ENCODE measurements around the gene TP63. TPM values are rescaled to one million over a fixed set of nuclear protein-coding genes. Genes with fewer than 3 reads are reported as not detected.
A peak's percentile ranks its signal among the peaks of the same experiment; 100 is the strongest.

The TP63 gene
- polyA plus RNA-seq, 1 experiment, result not detected

DNA sequence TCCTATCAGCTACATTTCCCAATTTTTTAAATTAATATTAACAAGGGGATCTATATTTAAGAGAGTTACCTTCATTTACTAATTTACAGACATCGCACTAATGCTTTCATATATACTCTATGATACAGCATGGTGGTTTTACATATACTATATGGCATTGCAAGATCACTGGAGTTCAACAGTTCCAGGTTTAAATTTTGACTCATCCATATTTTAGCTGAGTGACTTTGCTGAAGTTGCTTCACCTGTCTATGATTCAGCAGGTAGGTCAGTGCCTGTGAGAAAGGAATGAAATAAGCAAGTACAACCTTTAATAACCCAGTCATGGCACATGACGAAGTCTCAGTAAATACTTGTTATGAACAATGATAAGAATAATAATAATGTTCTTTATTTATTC is 278.4 kb downstream of the TP63 start:
- TF ChIP-seq, protein P1, sequence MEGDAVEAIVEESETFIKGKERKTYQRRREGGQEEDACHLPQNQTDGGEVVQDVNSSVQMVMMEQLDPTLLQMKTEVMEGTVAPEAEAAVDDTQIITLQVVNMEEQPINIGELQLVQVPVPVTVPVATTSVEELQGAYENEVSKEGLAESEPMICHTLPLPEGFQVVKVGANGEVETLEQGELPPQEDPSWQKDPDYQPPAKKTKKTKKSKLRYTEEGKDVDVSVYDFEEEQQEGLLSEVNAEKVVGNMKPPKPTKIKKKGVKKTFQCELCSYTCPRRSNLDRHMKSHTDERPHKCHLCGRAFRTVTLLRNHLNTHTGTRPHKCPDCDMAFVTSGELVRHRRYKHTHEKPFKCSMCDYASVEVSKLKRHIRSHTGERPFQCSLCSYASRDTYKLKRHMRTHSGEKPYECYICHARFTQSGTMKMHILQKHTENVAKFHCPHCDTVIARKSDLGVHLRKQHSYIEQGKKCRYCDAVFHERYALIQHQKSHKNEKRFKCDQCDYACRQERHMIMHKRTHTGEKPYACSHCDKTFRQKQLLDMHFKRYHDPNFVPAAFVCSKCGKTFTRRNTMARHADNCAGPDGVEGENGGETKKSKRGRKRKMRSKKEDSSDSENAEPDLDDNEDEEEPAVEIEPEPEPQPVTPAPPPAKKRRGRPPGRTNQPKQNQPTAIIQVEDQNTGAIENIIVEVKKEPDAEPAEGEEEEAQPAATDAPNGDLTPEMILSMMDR (IDR thresholded peaks at IDR 0.05; ENCODE audit: insufficient read depth, low read depth, low read length), result no peak
- ChIA-PET POLR2A (no interaction called here), CTCF (no interaction called here)
- DNase-seq (ENCODE audit: low read depth), result no peak
- no peaks in the 10 kb centered on the region for H3K36me3 ChIP-seq (ENCODE audit: control insufficient read depth, insufficient read depth, low read length)
- no peak overlapping the region for H3K4me3 ChIP-seq (ENCODE audit: low read depth, low read length)
- H3K27me3 ChIP-seq (ENCODE audit: control insufficient read depth, insufficient read depth, low read length), result no peaks in the 10 kb centered on the region

DNA sequence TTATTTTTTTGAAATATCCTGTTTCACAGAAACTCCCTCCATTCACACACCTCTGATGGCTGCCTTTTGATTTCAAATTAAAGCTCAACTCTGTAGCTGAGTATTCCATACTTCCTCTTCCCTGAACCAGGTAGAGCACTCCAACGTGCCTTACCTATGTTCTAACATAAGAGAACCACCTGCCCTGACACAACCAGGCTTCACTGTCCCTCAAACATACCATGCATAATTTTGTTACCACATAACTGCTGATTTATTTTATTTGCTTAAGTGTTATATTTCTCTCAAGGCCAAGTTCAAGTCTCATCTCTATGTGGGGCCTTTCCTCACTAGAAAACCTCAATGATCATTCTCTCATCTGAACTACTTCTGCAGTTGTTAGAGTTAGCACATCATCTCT is 279.8 kb downstream of the TP63 start:
- CTCF ChIA-PET, result no interaction called here
- H3K4me3 ChIP-seq (ENCODE audit: low read depth, low read length), result no peak overlapping the region
- H3K27me3 ChIP-seq (ENCODE audit: control insufficient read depth, insufficient read depth, low read length), result no peaks in the 10 kb centered on the region
- DNase-seq (ENCODE audit: low read depth), result no peak
- no peaks in the 10 kb centered on the region for H3K36me3 ChIP-seq (ENCODE audit: control insufficient read depth, insufficient read depth, low read length)
- POLR2A ChIA-PET, result interaction anchor here (0.6 kb wide), 1 partner anchor 15 kb away, joined by 5 read pairs; no protein-coding TSS in a partner anchor
- TF ChIP-seq, protein P1 (IDR thresholded peaks at IDR 0.05; ENCODE audit: insufficient read depth, low read depth, low read length), result no peak

- DNase-seq (ENCODE audit: low read depth), result peak; percentile 79
- H3K27me3 ChIP-seq (ENCODE audit: control insufficient read depth, insufficient read depth, low read length), result no peaks in the 10 kb centered on the region
- TF ChIP-seq, protein P1 (IDR thresholded peaks at IDR 0.05; ENCODE audit: insufficient read depth, low read depth, low read length), result no peak
- ChIA-PET POLR2A (interaction anchor here (0.6 kb wide), 1 partner anchor 11 kb away, joined by 3 read pairs; no protein-coding TSS in a partner anchor), CTCF (no interaction called here)
- no peak overlapping the region for H3K4me3 ChIP-seq (ENCODE audit: low read depth, low read length)
- no peaks in the 10 kb centered on the region for H3K36me3 ChIP-seq (ENCODE audit: control insufficient read depth, insufficient read depth, low read length)
Observed at GRCh38 chr3:189914799-189915198, 283.6 kb downstream of the TP63 start.

GRCh38 chr3:189921770-189922169 is 290.6 kb downstream of the TP63 start:
- POLR2A ChIA-PET, result no interaction called here
- DNase-seq (ENCODE audit: low read depth), result no peak
- no peak overlapping the region for H3K4me3 ChIP-seq (ENCODE audit: low read depth, low read length)
- TF ChIP-seq, protein P1 (IDR thresholded peaks at IDR 0.05; ENCODE audit: insufficient read depth, low read depth, low read length), result no peak
- no peaks in the 10 kb centered on the region for H3K27me3 ChIP-seq (ENCODE audit: control insufficient read depth, insufficient read depth, low read length)
- H3K36me3 ChIP-seq (ENCODE audit: control insufficient read depth, insufficient read depth, low read length), result no peaks in the 10 kb centered on the region
- CTCF ChIA-PET, result interaction anchor here (1.0 kb wide), 1 partner anchor 19 kb away, joined by 3 read pairs; no protein-coding TSS in a partner anchor

GRCh38 chr3:189927975-189928895 is 297.0 kb downstream of the TP63 start:
- H3K36me3 ChIP-seq (ENCODE audit: control insufficient read depth, insufficient read depth, low read length), result no peaks in the 10 kb centered on the region
- TF ChIP-seq, protein P1 (IDR thresholded peaks at IDR 0.05; ENCODE audit: insufficient read depth, low read depth, low read length), result no peak
- ChIA-PET POLR2A (no interaction called here), CTCF (interaction anchor here (1.0 kb wide), 1 partner anchor 45 kb away, joined by 3 read pairs; no protein-coding TSS in a partner anchor)
- H3K4me3 ChIP-seq (ENCODE audit: low read depth, low read length), result no peak overlapping the region
- no peaks in the 10 kb centered on the region for H3K27me3 ChIP-seq (ENCODE audit: control insufficient read depth, insufficient read depth, low read length)
- no peak for DNase-seq (ENCODE audit: low read depth)
